IPS-20b (cell line): ENCODE data around the gene SLC2A5.
"Not testable (repeated sequence)": the region's sequence is repeated elsewhere in the genome, so short reads cannot be mapped to it uniquely, and the experiment has no call there.

Source experiments
- H3K27ac ChIP-seq: one replicate; pipeline ENCODE4 v1.5.1; 2013; ENCODE audit warnings: low read length
- H3K27me3 ChIP-seq: 2 replicates; pipeline ENCODE4 v1.6.1; 2013; ENCODE audit warnings: mild to moderate bottlenecking, low read length, inconsistent platforms; ENCODE audit not compliant: insufficient read depth
- H3K36me3 ChIP-seq: 2 replicates; pipeline ENCODE4 v1.6.1; 2013; ENCODE audit warnings: low read depth, mild to moderate bottlenecking, inconsistent platforms, low read length, moderate library complexity; ENCODE audit not compliant: insufficient read depth
- H3K4me1 ChIP-seq: 2 replicates; pipeline ENCODE4 v1.6.1; 2013; ENCODE audit warnings: mild to moderate bottlenecking, control low read depth, inconsistent platforms, low read length, moderate library complexity; ENCODE audit not compliant: insufficient read depth
- H3K4me3 ChIP-seq: 2 replicates; pipeline ENCODE4 v1.5.1; 2013; ENCODE audit warnings: mild to moderate bottlenecking, low read length, inconsistent platforms
- H3K9ac ChIP-seq: 2 replicates; pipeline ENCODE4 v1.6.1; 2013; ENCODE audit warnings: low read depth, mild to moderate bottlenecking, inconsistent platforms, low read length, moderate library complexity
- H3K9me3 ChIP-seq: 2 replicates; pipeline ENCODE4 v1.6.1; 2013; ENCODE audit warnings: mild to moderate bottlenecking, low read depth, low read length, inconsistent platforms; ENCODE audit not compliant: insufficient read depth

The SLC2A5 gene

DNA sequence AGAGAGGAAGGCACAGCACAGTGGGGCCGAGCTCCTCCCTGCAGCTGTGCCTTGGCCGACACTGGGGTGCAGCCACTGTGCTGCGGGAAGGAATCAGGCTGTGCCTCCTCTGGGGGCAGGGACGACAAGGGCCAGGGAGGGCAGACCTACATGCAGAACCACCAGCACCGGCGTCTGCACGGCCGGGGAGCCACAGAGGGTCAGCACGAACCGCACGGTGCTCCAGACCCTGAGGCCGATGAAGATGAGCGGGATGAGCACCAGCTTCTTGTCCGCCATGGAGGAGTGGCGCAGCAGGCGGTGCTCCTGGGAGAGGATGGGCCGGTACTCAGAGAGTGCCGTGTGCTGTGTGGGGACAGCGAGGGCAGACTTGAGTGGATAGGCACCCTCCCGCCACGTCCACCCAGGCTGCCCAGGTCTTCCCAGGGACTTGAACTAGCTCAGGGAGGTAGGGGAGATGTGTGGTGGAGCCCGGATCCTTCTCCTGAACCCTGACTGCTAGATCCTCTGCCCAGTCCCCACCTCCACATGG, 36.0 kb upstream of the SLC2A5 start:
- Histone ChIP-seq H3K36me3 (no peaks in the 10 kb centered on the region), H3K4me1 (no peaks in the 10 kb centered on the region), H3K9me3 (no peaks in the 10 kb centered on the region), H3K27ac (no peak overlapping the region), H3K4me3 (no peak overlapping the region), H3K27me3 (no peaks in the 10 kb centered on the region), H3K9ac (no peak overlapping the region)

DNA sequence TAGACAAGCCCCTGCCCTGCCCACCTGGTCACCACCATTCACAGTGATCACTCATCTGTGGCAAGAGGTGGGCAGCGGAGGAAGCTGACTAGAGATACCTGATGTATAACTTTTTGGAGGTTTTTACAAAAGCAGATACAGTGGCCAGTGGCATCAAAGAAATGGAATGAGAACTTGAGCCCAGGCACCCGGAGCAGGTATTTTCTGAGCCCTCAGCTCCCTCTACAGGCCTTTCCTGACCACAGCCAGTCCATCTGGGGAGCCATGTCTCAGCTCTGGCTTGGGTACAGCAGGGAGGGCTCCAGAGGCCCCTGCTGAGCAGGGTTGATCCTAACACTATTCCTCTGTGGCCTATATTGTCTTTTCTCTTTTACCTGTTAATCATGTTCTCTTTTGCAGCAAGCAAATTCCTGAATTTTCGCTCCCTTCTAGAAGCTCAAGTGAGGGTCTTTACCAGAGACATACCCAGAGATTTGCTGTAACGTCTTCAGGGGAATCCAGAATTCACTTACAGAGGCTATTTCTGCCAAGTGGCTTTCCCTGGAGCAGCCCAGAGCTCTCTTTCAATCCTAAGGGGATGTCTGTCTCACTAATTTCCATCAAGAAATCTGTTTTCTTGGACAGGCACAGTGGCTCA, 32.2 kb upstream of the SLC2A5 start:
- Histone ChIP-seq H3K9ac (no peak overlapping the region), H3K27ac (no peak overlapping the region), H3K4me1 (no peaks in the 10 kb centered on the region), H3K27me3 (no peaks in the 10 kb centered on the region), H3K36me3 (no peaks in the 10 kb centered on the region), H3K4me3 (no peak overlapping the region), H3K9me3 (0 out of 2 replicates have a peak, but pooled peaks cover 5% of the 10 kb centered on the region)

DNA sequence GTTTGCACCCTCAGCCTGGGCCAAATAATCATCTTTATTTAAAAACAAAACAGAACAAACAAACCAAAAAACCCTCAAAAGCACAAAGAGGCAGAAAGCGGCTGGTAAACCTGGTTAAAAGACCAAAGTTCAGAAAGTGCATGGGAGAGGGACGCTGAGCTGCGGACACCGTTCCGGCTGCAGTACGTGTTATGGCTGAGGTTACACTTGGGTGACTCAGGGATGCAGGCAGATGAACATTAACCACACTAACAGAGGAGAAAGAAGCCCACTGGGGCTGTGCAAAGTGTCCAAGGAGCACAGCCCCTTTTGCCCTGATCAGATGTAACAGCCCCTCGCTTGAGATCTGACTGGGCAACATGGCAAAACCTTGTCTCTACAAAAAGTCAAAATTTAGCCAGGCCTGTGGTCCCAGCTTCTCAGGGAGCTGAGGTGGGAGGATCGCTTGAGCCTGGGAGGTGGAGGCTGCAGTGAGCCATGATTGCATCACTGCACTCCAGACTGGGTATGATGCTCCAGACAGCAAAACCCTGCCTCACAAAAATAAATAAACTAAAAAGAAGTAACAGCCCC, 31.1 kb upstream of the SLC2A5 start:
- Histone ChIP-seq H3K27ac (no peak overlapping the region), H3K36me3 (no peaks in the 10 kb centered on the region), H3K9ac (no peak overlapping the region), H3K27me3 (no peaks in the 10 kb centered on the region), H3K4me3 (no peak overlapping the region), H3K9me3 (peaks cover 10% of the 10 kb centered on the region), H3K4me1 (no peaks in the 10 kb centered on the region)

GRCh38 chr1:9099555-9099954, 30.1 kb upstream of the SLC2A5 start:
- Histone ChIP-seq H3K27ac (no peak overlapping the region), H3K27me3 (no peaks in the 10 kb centered on the region), H3K9me3 (peaks cover 15% of the 10 kb centered on the region), H3K4me1 (no peaks in the 10 kb centered on the region), H3K4me3 (no peak overlapping the region), H3K36me3 (no peaks in the 10 kb centered on the region), H3K9ac (no peak overlapping the region)

GRCh38 chr1:9097947-9098705, 28.7 kb upstream of the SLC2A5 start:
- H3K9me3 ChIP-seq, result peaks cover 15% of the 10 kb centered on the region
- no peaks in the 10 kb centered on the region for H3K27me3 ChIP-seq
- no peak overlapping the region for H3K9ac ChIP-seq
- H3K27ac ChIP-seq, result no peak overlapping the region
- H3K4me3 ChIP-seq, result no peak overlapping the region
- H3K36me3 ChIP-seq, result no peaks in the 10 kb centered on the region
- H3K4me1 ChIP-seq, result no peaks in the 10 kb centered on the region

GRCh38 chr1:9095818-9096217, 26.4 kb upstream of the SLC2A5 start:
- H3K4me3 ChIP-seq, result no peak overlapping the region

DNA sequence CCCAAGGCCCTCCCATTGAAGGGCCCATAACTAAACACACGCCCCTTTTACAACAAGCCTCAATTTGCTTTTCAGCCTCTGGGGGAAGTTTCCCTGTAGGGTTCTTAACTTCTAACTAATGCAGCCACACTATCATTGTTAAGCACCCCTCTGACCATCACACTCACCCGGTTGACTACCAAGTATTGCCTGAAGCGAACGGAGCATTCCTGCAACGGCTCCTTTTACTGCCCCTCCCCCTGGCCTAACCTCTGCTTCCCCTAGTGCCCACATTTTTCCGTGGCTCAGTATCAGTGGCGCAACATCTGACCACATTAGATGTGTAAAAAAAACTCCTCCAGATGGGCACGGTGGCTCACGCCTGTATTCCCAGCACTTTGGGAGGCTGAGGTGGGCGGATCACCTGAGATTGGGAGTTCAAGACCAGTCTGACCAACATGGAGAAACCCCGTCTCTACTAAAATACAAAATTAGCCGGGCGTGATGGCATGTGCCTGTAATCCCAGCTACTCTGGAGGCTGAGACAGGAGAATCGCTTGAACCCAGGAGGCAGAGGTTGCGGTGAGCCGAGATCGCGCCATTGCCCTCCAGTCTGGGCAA, 24.7 kb upstream of the SLC2A5 start:
- H3K9me3 ChIP-seq, result peaks cover 15% of the 10 kb centered on the region
- not testable (repeated sequence) for H3K4me3 ChIP-seq

More at GRCh38 chr1:9095818-9096217, 26.4 kb upstream of the SLC2A5 start:
- H3K36me3 ChIP-seq, result no peaks in the 10 kb centered on the region
- no peak overlapping the region for H3K27ac ChIP-seq
- H3K27me3 ChIP-seq, result no peaks in the 10 kb centered on the region
- no peak overlapping the region for H3K9ac ChIP-seq
- peaks cover 15% of the 10 kb centered on the region for H3K9me3 ChIP-seq
- H3K4me1 ChIP-seq, result no peaks in the 10 kb centered on the region

DNA sequence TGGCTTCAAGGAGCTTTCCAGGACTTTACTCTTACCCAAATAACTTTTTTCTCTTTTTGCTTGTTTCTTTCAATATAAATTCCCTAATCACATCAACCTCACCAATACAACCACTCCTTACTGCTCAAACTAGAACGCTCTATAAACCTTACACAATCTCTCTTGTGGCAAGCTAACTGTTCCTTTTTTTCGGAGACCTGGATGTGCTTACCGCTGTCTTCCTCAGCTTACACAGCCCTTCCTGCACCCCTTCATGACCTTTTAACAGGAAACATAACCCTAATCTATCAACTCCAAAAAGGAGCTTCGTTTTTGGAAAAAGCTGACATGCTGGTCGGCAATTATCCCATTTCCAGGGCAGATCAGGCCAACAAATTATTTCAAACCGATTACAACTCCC, 24.1 kb upstream of the SLC2A5 start:
- Histone ChIP-seq H3K9ac (no peak overlapping the region), H3K4me3 (no peak overlapping the region), H3K4me1 (no peaks in the 10 kb centered on the region), H3K9me3 (peaks cover 15% of the 10 kb centered on the region), H3K36me3 (no peaks in the 10 kb centered on the region), H3K27ac (no peak overlapping the region), H3K27me3 (no peaks in the 10 kb centered on the region)

More for the DNA sequence above, 24.7 kb upstream of the SLC2A5 start:
- not testable (repeated sequence) for H3K36me3 ChIP-seq, H3K9ac ChIP-seq, H3K27me3 ChIP-seq, H3K4me1 ChIP-seq, H3K27ac ChIP-seq

- peaks cover 15% of the 10 kb centered on the region for H3K9me3 ChIP-seq
- H3K27me3 ChIP-seq, result no peaks in the 10 kb centered on the region
- no peak overlapping the region for H3K4me3 ChIP-seq
- no peaks in the 10 kb centered on the region for H3K36me3 ChIP-seq
- H3K9ac ChIP-seq, result no peak overlapping the region
- H3K4me1 ChIP-seq, result no peaks in the 10 kb centered on the region
- H3K27ac ChIP-seq, result no peak overlapping the region
Observed at GRCh38 chr1:9093091-9093490, 23.7 kb upstream of the SLC2A5 start.

- no peaks in the 10 kb centered on the region for H3K9me3 ChIP-seq
- H3K27ac ChIP-seq, result no peak overlapping the region
- H3K4me3 ChIP-seq, result no peak overlapping the region
- no peaks in the 10 kb centered on the region for H3K4me1 ChIP-seq
- no peak overlapping the region for H3K9ac ChIP-seq
- H3K36me3 ChIP-seq, result no peaks in the 10 kb centered on the region
- H3K27me3 ChIP-seq, result no peaks in the 10 kb centered on the region
Observed at GRCh38 chr1:9088807-9089206, 19.4 kb upstream of the SLC2A5 start.

DNA sequence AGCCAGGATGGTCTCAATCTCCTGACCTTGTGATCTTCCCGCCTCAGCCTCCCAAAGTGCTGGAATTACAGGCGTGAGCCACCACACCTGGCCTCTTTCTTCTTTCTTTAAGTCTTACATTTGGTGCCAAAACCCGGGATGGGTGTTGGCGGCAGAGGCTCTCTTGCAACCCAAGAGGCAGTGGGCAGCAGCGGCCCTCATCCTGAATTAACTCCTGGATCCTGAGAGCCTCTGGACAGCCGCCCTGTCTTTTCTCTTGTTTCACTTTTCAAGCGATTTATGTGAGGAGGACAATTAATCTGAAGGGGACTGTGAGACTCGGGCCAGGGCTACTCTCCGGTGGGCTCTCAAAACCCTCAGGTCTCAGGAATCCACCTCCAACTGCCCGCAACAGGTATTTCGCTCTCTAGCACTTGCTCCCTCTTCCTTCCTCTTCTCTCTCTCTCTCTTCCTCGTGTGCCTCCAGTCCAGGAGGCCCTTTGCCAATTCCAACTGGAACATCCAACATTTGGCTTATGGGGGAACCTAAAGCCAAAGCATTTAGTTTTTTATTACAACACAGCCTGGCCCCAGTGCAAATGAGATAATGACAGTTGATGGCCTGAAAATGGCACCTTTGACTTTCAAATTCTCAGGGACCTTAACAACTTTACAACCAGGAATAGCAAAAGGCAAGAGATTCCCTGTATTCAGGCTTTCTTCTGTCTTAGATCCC, 18.1 kb upstream of the SLC2A5 start:
- Histone ChIP-seq H3K36me3 (no peaks in the 10 kb centered on the region), H3K27me3 (no peaks in the 10 kb centered on the region), H3K9ac (no peak overlapping the region), H3K4me1 (no peaks in the 10 kb centered on the region), H3K9me3 (no peaks in the 10 kb centered on the region), H3K4me3 (no peak overlapping the region), H3K27ac (no peak overlapping the region)
